HEK293T (cell line): ENCODE results near the gene GNAT3.

ENCODE experiments used
- BHLHE40 ChIP-seq: fragments of 450-650 bp; IDR thresholded peaks from 2 replicates; pipeline ENCODE4 v1.6.1; 2016; ENCODE audit warnings: mild to moderate bottlenecking, moderate library complexity, borderline replicate concordance
- CTBP1 ChIP-seq: fragments of 450-650 bp; IDR thresholded peaks from 2 replicates; pipeline ENCODE4 v1.6.1; 2016; ENCODE audit warnings: borderline replicate concordance
- ELF4 ChIP-seq: fragments of 450-650 bp; IDR thresholded peaks from 2 replicates; pipeline ENCODE4 v1.6.1; 2017; ENCODE audit warnings: antibody characterized with exemption
- FOXA1 ChIP-seq: fragments of 450-650 bp; IDR thresholded peaks from 2 replicates; pipeline ENCODE4 v1.6.1; 2016; ENCODE audit warnings: mild to moderate bottlenecking
- FOXM1 ChIP-seq: fragments of 450-650 bp; IDR thresholded peaks from 2 replicates; pipeline ENCODE4 v1.6.1; 2017; ENCODE audit warnings: mild to moderate bottlenecking, borderline replicate concordance
- LEF1 ChIP-seq: fragments of 450-650 bp; IDR thresholded peaks from 2 replicates; pipeline ENCODE4 v1.6.1; 2017; ENCODE audit warnings: mild to moderate bottlenecking, borderline replicate concordance
- NFRKB ChIP-seq: fragments of 450-650 bp; IDR thresholded peaks from 2 replicates; pipeline ENCODE4 v1.6.1; 2016; ENCODE audit warnings: mild to moderate bottlenecking, moderate library complexity
- SP1 ChIP-seq: fragments of 450-650 bp; IDR thresholded peaks from 2 replicates; pipeline ENCODE4 v1.6.1; 2017
- SUZ12 ChIP-seq: fragments of 450-650 bp; IDR thresholded peaks from 2 replicates; pipeline ENCODE4 v1.6.1; 2016; ENCODE audit warnings: mild to moderate bottlenecking
- TARDBP ChIP-seq: fragments of 450-650 bp; IDR thresholded peaks from 2 replicates; pipeline ENCODE4 v1.6.1; 2016
- ZNF384 ChIP-seq: fragments of 450-650 bp; IDR thresholded peaks from 2 replicates; pipeline ENCODE4 v1.6.1; 2016

DNA sequence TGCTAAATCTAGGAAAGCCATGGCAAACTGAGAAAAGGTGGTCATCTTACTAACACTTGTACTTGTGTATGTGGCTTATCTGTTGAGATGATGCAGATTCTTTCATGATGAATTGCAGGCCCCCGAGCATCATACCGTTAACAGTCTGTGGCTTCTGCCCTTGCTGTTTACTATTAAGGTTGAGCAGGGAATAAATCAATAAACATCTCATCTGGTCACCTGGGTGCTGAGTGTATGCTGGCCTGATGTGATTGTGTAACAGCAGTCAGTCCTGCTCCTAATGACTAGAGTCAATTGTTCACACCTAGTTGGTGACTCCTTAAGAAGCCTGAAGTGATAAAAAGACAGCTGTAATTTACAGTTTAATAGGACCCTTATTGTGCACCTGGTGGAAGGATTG is 8.3 kb upstream of the GNAT3 start:
- no peak for TF ChIP-seq LEF1
- no peak for TF ChIP-seq FOXM1
- TF ChIP-seq ZNF384 = no peak
- TF ChIP-seq SUZ12 = no peak
- no peak for TF ChIP-seq ELF4
- TF ChIP-seq FOXA1 = no peak
- no peak for TF ChIP-seq NFRKB
- TF ChIP-seq CTBP1 = no peak
- no peak for TF ChIP-seq BHLHE40
- no peak for TF ChIP-seq TARDBP
- TF ChIP-seq SP1 = no peak
